ENCODE measurements around the gene LRBA.

LRBA gene

DNA sequence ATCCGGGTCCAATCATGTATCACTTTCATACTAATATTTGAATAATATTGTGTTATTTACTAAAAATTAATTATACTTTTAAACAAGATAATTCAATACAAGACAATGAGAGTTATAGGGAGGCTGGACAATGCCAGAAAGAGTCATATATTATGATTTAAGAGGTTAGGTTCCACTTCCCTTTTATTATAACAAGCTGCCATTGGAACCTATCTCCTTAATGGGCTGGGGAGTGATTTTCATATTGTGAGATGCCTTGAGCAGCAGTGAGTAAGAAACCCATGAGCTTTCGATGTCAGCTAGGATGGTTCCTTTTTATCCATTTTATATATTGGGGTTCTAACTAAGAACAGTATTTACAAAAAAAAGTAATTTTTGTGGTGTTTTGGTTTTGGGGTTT, 341.3 kb downstream of the LRBA start:
- Histone ChIP-seq H2BK5ac (ENCODE audit: low read length) (no peak overlapping the region), H3K18ac (ENCODE audit: low read length) (no peak overlapping the region), H2AFZ (ENCODE audit: low read length) (no peak overlapping the region), H2AK5ac (ENCODE audit: low read depth, low read length) (no peak overlapping the region), H3K14ac (ENCODE audit: low read length) (no peak overlapping the region), H3K4me3 (ENCODE audit: low read length in 2 of 2) (no peak overlapping the region), H3K9ac (ENCODE audit: low read depth, low read length, poor library complexity) (no peak overlapping the region), H3K23ac (ENCODE audit: low read depth, low read length, poor library complexity) (no peak overlapping the region), H4K91ac (ENCODE audit: low read depth, low read length, poor library complexity) (no peak overlapping the region), H2BK120ac (ENCODE audit: low read depth, low read length) (no peak overlapping the region), H2BK15ac (ENCODE audit: low read length) (no peak overlapping the region), H3K36me3 (replicated peaks in 1 of 2; ENCODE audit: control insufficient read depth in 2 of 2, insufficient read depth in 2 of 2, low read length in 2 of 2) (no peaks in the 10 kb centered on the region), H3K4me1 (ENCODE audit: control insufficient read depth in 2 of 2, insufficient read depth in 1 of 2, low read depth in 1 of 2, low read length in 2 of 2) (no peaks in the 10 kb centered on the region), H3K9me3 (replicated peaks in 1 of 2; ENCODE audit: control insufficient read depth in 2 of 2, insufficient read depth in 1 of 2, low read depth in 1 of 2, low read length in 2 of 2) (no peaks in the 10 kb centered on the region), H2BK12ac (ENCODE audit: low read length) (no peak overlapping the region), H3K4me2 (ENCODE audit: insufficient read depth, low read length, poor library complexity, severe bottlenecking) (no peak overlapping the region), H3K27me3 (ENCODE audit: control insufficient read depth in 3 of 3, insufficient read depth in 3 of 3, low read depth in 1 of 3, low read length in 3 of 3) (no peaks in the 10 kb centered on the region), H3K79me1 (ENCODE audit: low read depth, low read length) (no peaks in the 10 kb centered on the region), H3K27ac (replicated peaks; ENCODE audit: low read length) (no peak overlapping the region), H3K4ac (ENCODE audit: low read length) (no peak overlapping the region), H4K8ac (ENCODE audit: low read depth, low read length) (no peak overlapping the region)
- WGBS, 2 donors (ENCODE audit: extremely low coverage in 2 of 2, insufficient read length in 2 of 2, insufficient replicate concordance in 1 of 2), result no CpG with 5 or more reads among the region's 2 CpGs
- no peak for DNase-seq (ENCODE audit: low spot score)

DNA sequence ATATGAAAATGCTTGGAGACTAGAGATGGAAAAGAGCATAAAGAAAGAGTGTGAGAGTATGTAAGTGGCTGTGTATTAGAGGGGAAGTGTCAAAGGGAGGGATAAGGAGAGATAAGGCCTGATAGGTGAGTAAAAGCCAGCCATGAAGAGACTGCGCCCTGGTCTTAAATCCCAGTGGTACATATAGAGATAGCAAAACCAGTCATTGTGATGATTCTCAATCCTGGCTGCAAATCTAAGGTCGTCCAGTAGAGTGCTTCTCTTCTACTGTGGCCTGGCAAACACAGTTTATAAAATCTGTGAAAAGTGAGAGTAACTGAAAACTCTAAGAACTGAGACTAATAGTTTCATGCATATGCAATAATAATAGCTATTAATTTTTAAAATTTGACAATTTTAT, 346.3 kb downstream of the LRBA start:
- Histone ChIP-seq H4K91ac (ENCODE audit: low read depth, low read length, poor library complexity) (no peak overlapping the region), H3K9ac (ENCODE audit: low read depth, low read length, poor library complexity) (no peak overlapping the region), H3K14ac (ENCODE audit: low read length) (no peak overlapping the region), H3K4me1 (ENCODE audit: control insufficient read depth in 2 of 2, insufficient read depth in 1 of 2, low read depth in 1 of 2, low read length in 2 of 2) (no peaks in the 10 kb centered on the region), H3K27me3 (ENCODE audit: control insufficient read depth in 3 of 3, insufficient read depth in 3 of 3, low read depth in 1 of 3, low read length in 3 of 3) (no peaks in the 10 kb centered on the region), H3K9me3 (replicated peaks in 1 of 2; ENCODE audit: control insufficient read depth in 2 of 2, insufficient read depth in 1 of 2, low read depth in 1 of 2, low read length in 2 of 2) (no peaks in the 10 kb centered on the region), H3K4ac (ENCODE audit: low read length) (no peak overlapping the region), H2BK12ac (ENCODE audit: low read length) (no peak overlapping the region), H3K18ac (ENCODE audit: low read length) (no peak overlapping the region), H3K36me3 (replicated peaks in 1 of 2; ENCODE audit: control insufficient read depth in 2 of 2, insufficient read depth in 2 of 2, low read length in 2 of 2) (no peaks in the 10 kb centered on the region), H3K79me1 (ENCODE audit: low read depth, low read length) (no peaks in the 10 kb centered on the region), H3K23ac (ENCODE audit: low read depth, low read length, poor library complexity) (no peak overlapping the region), H3K4me2 (ENCODE audit: insufficient read depth, low read length, poor library complexity, severe bottlenecking) (no peak overlapping the region), H3K4me3 (ENCODE audit: low read length in 2 of 2) (no peak overlapping the region), H4K8ac (ENCODE audit: low read depth, low read length) (no peak overlapping the region), H3K27ac (replicated peaks; ENCODE audit: low read length) (no peak overlapping the region), H2AK5ac (ENCODE audit: low read depth, low read length) (no peak overlapping the region), H2BK15ac (ENCODE audit: low read length) (no peak overlapping the region), H2BK120ac (ENCODE audit: low read depth, low read length) (no peak overlapping the region), H2BK5ac (ENCODE audit: low read length) (no peak overlapping the region), H2AFZ (ENCODE audit: low read length) (no peak overlapping the region)
- WGBS, 2 donors (ENCODE audit: extremely low coverage in 2 of 2, insufficient read length in 2 of 2, insufficient replicate concordance in 1 of 2), result no CpG with 5 or more reads among the region's 2 CpGs
- no peak for DNase-seq (ENCODE audit: low spot score)

DNA sequence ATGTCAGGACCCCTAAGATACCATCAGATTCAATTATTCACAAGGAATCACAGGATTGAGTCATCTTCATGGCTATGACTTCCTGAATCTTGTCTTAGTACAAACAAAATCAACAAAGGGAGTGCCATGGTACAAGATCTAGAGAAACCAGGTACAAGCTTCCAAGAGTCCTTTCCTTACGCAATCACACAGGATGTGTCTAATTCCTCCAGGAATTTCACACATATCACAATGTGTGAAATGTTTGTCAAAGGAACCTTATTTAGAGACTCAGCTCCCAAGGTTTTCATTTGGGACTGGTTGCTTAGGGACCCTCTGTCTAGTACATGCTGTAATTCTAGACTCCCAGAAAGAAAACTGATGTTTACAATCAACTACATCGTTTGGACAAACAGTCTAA, 350.1 kb downstream of the LRBA start:
- Histone ChIP-seq H2BK120ac (ENCODE audit: low read depth, low read length) (no peak overlapping the region), H3K14ac (ENCODE audit: low read length) (no peak overlapping the region), H2BK5ac (ENCODE audit: low read length) (no peak overlapping the region), H3K36me3 (replicated peaks in 1 of 2; ENCODE audit: control insufficient read depth in 2 of 2, insufficient read depth in 2 of 2, low read length in 2 of 2) (no peaks in the 10 kb centered on the region), H3K18ac (ENCODE audit: low read length) (no peak overlapping the region), H3K23ac (ENCODE audit: low read depth, low read length, poor library complexity) (no peak overlapping the region), H4K91ac (ENCODE audit: low read depth, low read length, poor library complexity) (no peak overlapping the region), H3K4me3 (ENCODE audit: low read length in 2 of 2) (no peak overlapping the region), H3K9me3 (replicated peaks in 1 of 2; ENCODE audit: control insufficient read depth in 2 of 2, insufficient read depth in 1 of 2, low read depth in 1 of 2, low read length in 2 of 2) (no peaks in the 10 kb centered on the region), H2AK5ac (ENCODE audit: low read depth, low read length) (no peak overlapping the region), H2AFZ (ENCODE audit: low read length) (no peak overlapping the region), H3K4ac (ENCODE audit: low read length) (no peak overlapping the region), H3K4me2 (ENCODE audit: insufficient read depth, low read length, poor library complexity, severe bottlenecking) (no peak overlapping the region), H3K79me1 (ENCODE audit: low read depth, low read length) (no peaks in the 10 kb centered on the region), H3K9ac (ENCODE audit: low read depth, low read length, poor library complexity) (no peak overlapping the region), H3K4me1 (ENCODE audit: control insufficient read depth in 2 of 2, insufficient read depth in 1 of 2, low read depth in 1 of 2, low read length in 2 of 2) (peaks cover 0 to 1% of the 10 kb centered on the region in 2 donors), H3K27me3 (ENCODE audit: control insufficient read depth in 3 of 3, insufficient read depth in 3 of 3, low read depth in 1 of 3, low read length in 3 of 3) (no peaks in the 10 kb centered on the region), H2BK12ac (ENCODE audit: low read length) (no peak overlapping the region), H4K8ac (ENCODE audit: low read depth, low read length) (no peak overlapping the region), H2BK15ac (ENCODE audit: low read length) (no peak overlapping the region), H3K27ac (replicated peaks; ENCODE audit: low read length) (no peak overlapping the region)
- DNase-seq (ENCODE audit: low spot score), result no peak
- WGBS, 2 donors (ENCODE audit: extremely low coverage in 2 of 2, insufficient read length in 2 of 2, insufficient replicate concordance in 1 of 2), result no CpG with 5 or more reads among the region's 2 CpGs

DNA sequence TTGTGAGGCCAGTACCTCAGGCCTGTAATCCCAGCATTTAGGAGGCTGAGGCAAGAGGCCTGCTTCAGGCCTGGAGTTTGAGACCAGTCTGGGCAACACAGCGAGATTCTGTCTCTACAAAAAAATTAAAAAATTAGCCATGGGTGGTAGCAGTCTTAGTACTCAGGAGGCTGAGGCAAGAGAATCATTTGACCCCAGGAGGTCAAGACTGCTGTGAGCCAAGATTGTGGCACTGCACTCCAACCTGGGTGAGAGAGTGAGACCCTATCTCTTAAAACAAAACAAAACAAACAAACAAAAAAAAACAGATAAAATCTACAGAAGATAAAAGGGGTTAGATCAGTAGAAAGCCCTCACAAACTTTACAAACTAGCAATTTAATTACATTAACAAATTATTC, 352.4 kb downstream of the LRBA start:
- no peak overlapping the region for H2BK120ac ChIP-seq (ENCODE audit: low read depth, low read length)
- no peak overlapping the region for H2BK12ac ChIP-seq (ENCODE audit: low read length)
- no peak overlapping the region for H3K4me3 ChIP-seq (ENCODE audit: low read length in 2 of 2)
- H4K91ac ChIP-seq (ENCODE audit: low read depth, low read length, poor library complexity), result no peak overlapping the region
- no peaks in the 10 kb centered on the region for H3K9me3 ChIP-seq (replicated peaks in 1 of 2; ENCODE audit: control insufficient read depth in 2 of 2, insufficient read depth in 1 of 2, low read depth in 1 of 2, low read length in 2 of 2)
- no peak overlapping the region for H2AK5ac ChIP-seq (ENCODE audit: low read depth, low read length)
- H3K4ac ChIP-seq (ENCODE audit: low read length), result no peak overlapping the region
- no peak overlapping the region for H3K23ac ChIP-seq (ENCODE audit: low read depth, low read length, poor library complexity)
- H2BK5ac ChIP-seq (ENCODE audit: low read length), result no peak overlapping the region
- no peak for DNase-seq (ENCODE audit: low spot score)
- H3K4me2 ChIP-seq (ENCODE audit: insufficient read depth, low read length, poor library complexity, severe bottlenecking), result no peak overlapping the region
- H3K18ac ChIP-seq (ENCODE audit: low read length), result no peak overlapping the region
- no peaks in the 10 kb centered on the region for H3K36me3 ChIP-seq (replicated peaks in 1 of 2; ENCODE audit: control insufficient read depth in 2 of 2, insufficient read depth in 2 of 2, low read length in 2 of 2)
- no CpG with 5 or more reads among the region's 1 CpG for WGBS, 2 donors (ENCODE audit: extremely low coverage in 2 of 2, insufficient read length in 2 of 2, insufficient replicate concordance in 1 of 2)
- no peak overlapping the region for H3K9ac ChIP-seq (ENCODE audit: low read depth, low read length, poor library complexity)
- no peak overlapping the region for H3K14ac ChIP-seq (ENCODE audit: low read length)
- H2AFZ ChIP-seq (ENCODE audit: low read length), result no peak overlapping the region
- no peak overlapping the region for H3K27ac ChIP-seq (replicated peaks; ENCODE audit: low read length)
- no peak overlapping the region for H2BK15ac ChIP-seq (ENCODE audit: low read length)
- H4K8ac ChIP-seq (ENCODE audit: low read depth, low read length), result no peak overlapping the region
- peaks cover 0 to 1% of the 10 kb centered on the region in 2 donors for H3K4me1 ChIP-seq (ENCODE audit: control insufficient read depth in 2 of 2, insufficient read depth in 1 of 2, low read depth in 1 of 2, low read length in 2 of 2)
- H3K79me1 ChIP-seq (ENCODE audit: low read depth, low read length), result no peaks in the 10 kb centered on the region
- H3K27me3 ChIP-seq (ENCODE audit: control insufficient read depth in 3 of 3, insufficient read depth in 3 of 3, low read depth in 1 of 3, low read length in 3 of 3), result no peaks in the 10 kb centered on the region
